Muscle layer of duodenum (tissue), 2 donors: Measurements from ENCODE around the gene RPUSD1.

Source experiments
- H3K27ac ChIP-seq: one replicate; pipeline ENCODE4 v1.7.0; 2013; ENCODE audit warnings: mild to moderate bottlenecking, low read length
- H3K27me3 ChIP-seq: one replicate; pipeline ENCODE4 v1.7.0; 2013; ENCODE audit warnings: low read depth, mild to moderate bottlenecking, control low read depth, low read length
- H3K36me3 ChIP-seq, 2 donors: one replicate each; pipeline ENCODE4 v1.7.0; 2013; ENCODE audit warnings: low read length in 2 of 2, control low read depth in 1 of 2, mild to moderate bottlenecking in 1 of 2; ENCODE audit not compliant: insufficient read depth in 2 of 2, control insufficient read depth in 1 of 2
- H3K4me1 ChIP-seq, 2 donors: one replicate each; pipeline ENCODE4 v1.7.0; 2013; ENCODE audit warnings: low read length in 2 of 2, mild to moderate bottlenecking in 2 of 2, control low read depth in 1 of 2, moderate library complexity in 1 of 2; ENCODE audit not compliant: insufficient read depth in 2 of 2, control insufficient read depth in 1 of 2
- H3K4me3 ChIP-seq, 2 donors: one replicate each; pipeline ENCODE4 v1.7.0; 2013; ENCODE audit warnings: low read length in 2 of 2, low read depth in 1 of 2, mild to moderate bottlenecking in 1 of 2
- H3K9me3 ChIP-seq, 2 donors: one replicate each; pipeline ENCODE4 v1.7.0; 2013; ENCODE audit warnings: low read length in 2 of 2, control low read depth in 1 of 2, mild to moderate bottlenecking in 1 of 2; ENCODE audit not compliant: control insufficient read depth in 1 of 2
- donor health status: healthy.

The RPUSD1 gene

DNA sequence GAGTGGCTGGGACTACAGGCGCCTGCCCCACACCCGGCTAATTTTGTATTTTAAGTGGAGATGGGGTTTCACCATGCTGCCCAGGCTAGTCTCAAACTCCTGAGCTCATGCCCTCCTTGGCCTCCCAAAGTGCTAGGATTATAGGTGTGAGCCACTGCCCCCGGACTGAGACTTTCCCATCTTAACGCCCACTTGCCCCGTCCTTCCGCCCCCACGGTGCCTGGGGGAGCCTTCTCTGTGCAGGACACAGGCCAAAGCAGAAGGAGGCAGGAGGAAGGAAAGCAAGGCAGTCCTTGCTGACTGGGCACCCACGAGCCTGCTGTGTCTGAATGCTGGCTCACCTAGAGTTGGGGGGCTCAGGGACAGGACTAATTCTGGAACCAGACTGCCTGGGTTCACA lies 30.0 kb upstream of the RPUSD1 start:
- H3K9me3 ChIP-seq: no peaks in the 10 kb centered on the region
- no peaks in the 10 kb centered on the region for H3K4me1 ChIP-seq
- no peak overlapping the region for H3K27ac ChIP-seq
- no peak overlapping the region for H3K4me3 ChIP-seq
- peaks cover 8% of the 10 kb centered on the region for H3K27me3 ChIP-seq
- no peaks in the 10 kb centered on the region for H3K36me3 ChIP-seq

DNA sequence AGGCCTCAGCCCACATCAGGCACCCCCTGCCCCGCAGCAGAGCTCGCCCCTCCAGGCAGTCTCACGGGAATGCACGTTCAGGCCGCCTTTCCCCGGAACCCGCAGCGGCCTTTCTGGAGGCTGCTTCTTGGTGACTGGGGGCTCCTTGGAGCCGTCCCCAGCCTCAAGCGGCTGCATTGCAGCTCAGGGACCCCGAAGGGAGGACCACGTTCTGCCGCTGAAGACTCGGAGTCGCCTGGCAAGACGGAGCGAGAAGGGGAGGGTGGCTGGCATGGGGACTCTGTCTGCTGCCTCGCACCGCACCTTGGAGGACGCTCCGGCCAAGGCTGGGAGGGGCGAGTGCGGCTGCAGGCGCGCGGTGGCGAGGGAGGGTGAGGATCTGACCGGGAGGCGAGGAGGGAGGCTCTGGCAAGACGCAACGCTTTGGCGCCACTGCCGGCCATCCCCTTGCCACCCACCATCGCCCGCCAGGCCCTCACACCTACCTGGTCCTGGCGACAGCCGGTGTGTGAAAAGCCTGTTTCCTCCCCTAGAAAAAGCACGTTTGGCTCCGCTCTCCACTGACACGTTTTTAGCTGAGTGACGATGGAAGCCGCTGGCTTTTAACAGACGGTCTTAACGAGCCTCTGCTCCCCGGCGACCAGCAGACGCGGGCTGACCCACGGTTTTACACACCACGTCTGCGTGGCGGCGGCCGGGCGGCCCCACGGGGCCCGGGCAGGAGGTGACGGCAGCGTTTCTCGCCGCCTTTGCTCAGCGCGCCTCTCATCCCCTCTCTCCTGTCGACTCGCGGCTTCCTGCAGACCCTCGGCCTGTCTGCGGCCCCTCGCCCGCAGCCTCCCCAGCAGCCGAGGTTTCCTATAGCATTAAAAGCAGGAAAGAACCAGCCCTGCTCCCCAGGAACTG lies 29.1 kb upstream of the RPUSD1 start:
- Histone ChIP-seq H3K4me3 (no peak overlapping the region), H3K4me1 (no peaks in the 10 kb centered on the region), H3K36me3 (no peaks in the 10 kb centered on the region), H3K9me3 (peaks cover 0 to under 1% of the 10 kb centered on the region in 2 donors), H3K27ac (no peak overlapping the region), H3K27me3 (peaks cover 12% of the 10 kb centered on the region)

- Histone ChIP-seq H3K27me3 (peaks cover 12% of the 10 kb centered on the region), H3K36me3 (no peaks in the 10 kb centered on the region), H3K4me3 (no peak overlapping the region), H3K27ac (no peak overlapping the region), H3K9me3 (peaks cover 0 to 2% of the 10 kb centered on the region in 2 donors), H3K4me1 (no peaks in the 10 kb centered on the region)
Observed at GRCh38 chr16:815861-816260, 27.7 kb upstream of the RPUSD1 start.

GRCh38 chr16:814974-815373 lies 26.8 kb upstream of the RPUSD1 start:
- Histone ChIP-seq H3K4me3 (no peak overlapping the region), H3K9me3 (peaks cover 0 to 2% of the 10 kb centered on the region in 2 donors), H3K27me3 (peaks cover 12% of the 10 kb centered on the region), H3K36me3 (no peaks in the 10 kb centered on the region), H3K27ac (no peak overlapping the region), H3K4me1 (no peaks in the 10 kb centered on the region)

- no peaks in the 10 kb centered on the region for H3K4me1 ChIP-seq
- H3K4me3 ChIP-seq: no peak overlapping the region
- no peaks in the 10 kb centered on the region for H3K36me3 ChIP-seq
- H3K9me3 ChIP-seq: peaks cover 0 to 2% of the 10 kb centered on the region in 2 donors
- H3K27ac ChIP-seq: no peak overlapping the region
- peaks cover 8% of the 10 kb centered on the region for H3K27me3 ChIP-seq
Observed at GRCh38 chr16:813916-814412, 25.8 kb upstream of the RPUSD1 start.

- H3K27me3 ChIP-seq: peaks cover 4% of the 10 kb centered on the region
- H3K27ac ChIP-seq: no peak overlapping the region
- H3K9me3 ChIP-seq: peaks cover 0 to 2% of the 10 kb centered on the region in 2 donors
- no peak overlapping the region for H3K4me3 ChIP-seq
- no peaks in the 10 kb centered on the region for H3K36me3 ChIP-seq
- H3K4me1 ChIP-seq: peaks cover 2 to 5% of the 10 kb centered on the region in 2 donors
Observed at GRCh38 chr16:813204-813915, 25.2 kb upstream of the RPUSD1 start.

- Histone ChIP-seq H3K27ac (no peak overlapping the region), H3K36me3 (no peaks in the 10 kb centered on the region), H3K27me3 (peaks cover 4% of the 10 kb centered on the region), H3K4me1 (peaks cover 3 to 9% of the 10 kb centered on the region in 2 donors), H3K4me3 (peak overlapping the region; percentile 66 to 72), H3K9me3 (peaks cover 0 to 2% of the 10 kb centered on the region in 2 donors)
Observed at GRCh38 chr16:808085-808386, 19.9 kb upstream of the RPUSD1 start.

DNA sequence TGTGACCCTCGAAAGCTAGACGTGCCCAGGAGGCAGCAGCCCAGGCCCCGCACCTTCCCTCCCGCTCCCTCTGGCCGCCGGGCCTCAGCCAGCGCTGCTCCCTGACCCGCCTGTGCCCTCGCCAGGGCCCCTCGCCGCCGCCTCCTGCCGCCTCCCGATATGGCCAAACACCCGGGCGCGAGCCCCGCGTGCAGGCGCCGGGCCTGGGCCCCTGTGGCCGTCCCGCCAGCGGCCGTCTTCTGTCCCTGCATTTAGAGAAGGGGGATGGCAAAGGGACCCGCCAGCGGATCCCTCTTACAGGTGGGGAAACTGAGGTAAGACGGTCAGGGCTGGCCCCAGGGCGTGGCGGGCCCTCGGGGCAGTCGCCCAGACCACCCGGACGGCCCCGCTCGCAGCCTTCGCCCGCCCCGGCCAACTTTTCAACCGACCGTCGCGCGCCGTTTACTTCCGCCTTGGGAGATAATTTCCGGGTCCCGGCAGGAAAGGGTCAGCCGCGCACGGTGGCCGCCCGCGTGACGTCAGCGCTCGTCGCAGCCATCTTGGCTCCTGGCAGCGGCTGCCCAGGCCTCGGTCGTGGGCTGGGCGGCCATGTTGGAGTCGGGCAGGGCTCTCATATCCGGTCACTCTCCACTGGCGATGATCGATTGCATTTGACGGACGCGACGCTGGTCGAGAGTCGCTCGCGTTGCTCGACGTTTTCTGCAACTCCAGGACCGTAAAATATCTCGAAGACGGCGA lies 19.3 kb upstream of the RPUSD1 start:
- peaks cover 0 to 2% of the 10 kb centered on the region in 2 donors for H3K9me3 ChIP-seq
- peaks cover 5% of the 10 kb centered on the region for H3K27me3 ChIP-seq

GRCh38 chr16:805474-805873 lies 17.3 kb upstream of the RPUSD1 start:
- H3K27me3 ChIP-seq: peaks cover 7% of the 10 kb centered on the region
- H3K27ac ChIP-seq: no peak overlapping the region

More for the DNA sequence above, 19.3 kb upstream of the RPUSD1 start:
- Histone ChIP-seq H3K27ac (no peak overlapping the region), H3K4me3 (peak overlapping the region; percentile 66 to 72), H3K4me1 (peaks cover 3 to 9% of the 10 kb centered on the region in 2 donors), H3K36me3 (no peaks in the 10 kb centered on the region)

DNA sequence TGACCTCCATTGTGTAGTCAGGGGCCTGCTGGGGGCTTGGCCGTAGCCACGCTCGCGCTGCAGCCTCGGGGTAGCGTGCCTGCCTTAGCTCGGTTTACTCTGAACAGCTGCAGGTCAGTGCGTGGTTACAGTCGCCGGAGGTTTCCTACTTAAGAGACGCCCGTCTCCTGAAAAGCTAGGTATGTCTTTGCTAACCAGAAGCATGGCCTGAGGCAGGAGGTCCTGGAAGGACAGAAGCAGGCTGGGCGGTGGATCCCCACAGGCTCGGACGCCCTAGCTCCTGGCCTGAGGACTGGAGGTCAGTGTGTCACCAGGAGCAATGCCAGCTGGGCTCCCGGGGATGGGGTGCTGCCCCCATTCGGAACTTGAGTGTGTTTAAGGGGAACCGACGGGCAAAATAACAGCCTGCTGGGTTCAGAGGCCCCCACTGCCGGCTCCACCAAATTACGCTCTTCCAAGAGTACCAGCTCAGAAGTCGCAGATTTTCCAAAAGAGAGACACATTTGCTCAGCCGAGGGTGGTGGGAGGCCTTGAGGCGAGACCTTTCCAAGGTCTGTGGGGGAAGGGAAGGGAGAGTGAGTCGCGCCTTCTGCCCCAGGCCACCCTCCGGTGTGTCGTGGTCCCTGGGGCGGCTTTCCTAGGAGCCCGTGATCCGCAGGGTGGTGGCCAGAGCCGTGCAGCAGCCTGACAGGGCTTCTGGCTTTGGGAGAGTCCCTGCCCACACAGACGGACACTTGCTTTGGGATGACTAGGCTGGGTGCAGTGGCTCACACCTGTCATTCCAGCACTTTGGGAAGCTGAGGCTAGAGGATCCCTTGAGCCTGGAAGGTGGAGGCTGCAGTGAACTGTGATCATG lies 16.2 kb upstream of the RPUSD1 start:
- Histone ChIP-seq H3K4me3 (no peak overlapping the region), H3K27me3 (peaks cover 12% of the 10 kb centered on the region), H3K4me1 (peaks cover 3 to 14% of the 10 kb centered on the region in 2 donors), H3K9me3 (no peaks in the 10 kb centered on the region), H3K27ac (no peak overlapping the region), H3K36me3 (no peaks in the 10 kb centered on the region)

More at GRCh38 chr16:805474-805873, 17.3 kb upstream of the RPUSD1 start:
- no peaks in the 10 kb centered on the region for H3K9me3 ChIP-seq
- H3K36me3 ChIP-seq: no peaks in the 10 kb centered on the region
- no peak overlapping the region for H3K4me3 ChIP-seq
- H3K4me1 ChIP-seq: peaks cover 3 to 9% of the 10 kb centered on the region in 2 donors
